Measurements from ENCODE around the gene ACSM2B.
"Not testable (repeated sequence)": the region's sequence is repeated elsewhere in the genome, so short reads cannot be mapped to it uniquely, and the experiment has no call there.

Gene ACSM2B

DNA sequence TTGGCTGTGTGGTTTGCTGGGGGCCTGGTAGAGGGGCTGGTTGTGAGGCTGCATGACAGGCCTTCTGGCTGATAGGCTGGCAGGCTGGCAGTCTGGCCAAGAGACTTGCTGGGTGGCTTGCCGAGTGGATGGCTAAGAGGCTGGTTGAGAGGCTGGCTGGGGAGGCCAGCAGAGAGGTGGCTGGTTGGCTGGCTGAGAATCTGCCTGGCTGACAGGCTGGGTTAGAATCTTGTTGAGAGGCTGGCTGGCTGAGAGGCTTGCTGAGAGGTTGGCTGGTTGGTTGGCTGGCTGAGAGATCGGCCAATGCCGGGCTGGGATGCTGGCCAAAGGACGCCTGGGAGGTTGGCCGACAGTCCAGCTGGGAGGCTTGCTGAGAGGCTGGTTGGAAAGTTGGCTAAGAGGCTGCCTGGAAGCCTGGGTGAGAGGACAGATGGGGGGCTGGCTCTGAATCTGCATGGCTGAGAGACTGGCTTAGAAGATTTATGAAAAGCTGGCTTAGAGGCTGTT lies 35.9 kb upstream of the ACSM2B start:
- Histone ChIP-seq H3K36me3 (replicated peaks) (no peaks in the 10 kb centered on the region), H3K4me3 (ENCODE audit: low read depth, low read length) (no peak overlapping the region), H3K27ac (no peak overlapping the region), H3K27me3 (replicated peaks) (no peaks in the 10 kb centered on the region)
- in situ Hi-C loops (cut with HindIII; ENCODE audit: low pct_ligation_motif_present, low sequenced_read_pairs), result no loop called here
- DNase-seq, result no peak
- no peak for TF ChIP-seq CTCF (IDR thresholded peaks at IDR 0.05; ENCODE audit: low read depth, low read length, missing control alignments)

GRCh38 chr16:20611350-20611902 lies 35.3 kb upstream of the ACSM2B start:
- Histone ChIP-seq H3K36me3 (replicated peaks) (no peaks in the 10 kb centered on the region), H3K4me3 (ENCODE audit: low read depth, low read length) (no peak overlapping the region), H3K27me3 (replicated peaks) (no peaks in the 10 kb centered on the region), H3K27ac (no peak overlapping the region)
- no peak for TF ChIP-seq CTCF (IDR thresholded peaks at IDR 0.05; ENCODE audit: low read depth, low read length, missing control alignments)
- in situ Hi-C loops (cut with HindIII; ENCODE audit: low pct_ligation_motif_present, low sequenced_read_pairs), result no loop called here
- DNase-seq, result no peak

- H3K27me3 ChIP-seq (replicated peaks), result no peaks in the 10 kb centered on the region
Observed at GRCh38 chr16:20610892-20611349, 34.8 kb upstream of the ACSM2B start.

GRCh38 chr16:20610211-20610891 lies 34.2 kb upstream of the ACSM2B start:
- Histone ChIP-seq H3K36me3 (replicated peaks) (no peaks in the 10 kb centered on the region), H3K27me3 (replicated peaks) (no peaks in the 10 kb centered on the region), H3K4me3 (ENCODE audit: low read depth, low read length) (no peak overlapping the region), H3K27ac (no peak overlapping the region)
- TF ChIP-seq CTCF (IDR thresholded peaks at IDR 0.05; ENCODE audit: low read depth, low read length, missing control alignments), result no peak
- no peak for DNase-seq
- in situ Hi-C loops (cut with HindIII; ENCODE audit: low pct_ligation_motif_present, low sequenced_read_pairs), result no loop called here

More at GRCh38 chr16:20610892-20611349, 34.8 kb upstream of the ACSM2B start:
- DNase-seq, result no peak
- no peak for TF ChIP-seq CTCF (IDR thresholded peaks at IDR 0.05; ENCODE audit: low read depth, low read length, missing control alignments)
- Histone ChIP-seq H3K4me3 (ENCODE audit: low read depth, low read length) (no peak overlapping the region), H3K27ac (no peak overlapping the region), H3K36me3 (replicated peaks) (no peaks in the 10 kb centered on the region)
- in situ Hi-C loops (cut with HindIII; ENCODE audit: low pct_ligation_motif_present, low sequenced_read_pairs), result no loop called here

DNA sequence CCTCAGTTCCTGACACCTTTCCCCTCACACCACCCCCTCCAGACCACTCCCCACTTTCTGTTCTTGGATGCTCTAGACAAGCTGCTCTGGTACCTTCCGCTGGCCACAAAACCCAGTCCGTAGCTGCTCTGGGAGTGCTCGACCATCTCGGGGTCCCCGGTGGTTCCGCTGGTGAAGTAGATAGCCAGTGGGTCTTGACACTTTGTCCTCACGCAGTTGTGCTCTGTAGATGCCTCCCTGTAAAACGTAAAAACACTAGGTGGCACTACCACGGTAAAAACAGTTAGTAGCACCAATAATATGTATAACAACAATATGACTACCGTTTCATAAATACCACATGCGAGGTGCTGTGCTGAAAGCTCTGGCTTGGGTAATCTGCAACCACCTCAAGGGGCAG lies 26.0 kb upstream of the ACSM2B start:
- H3K27ac ChIP-seq; H3K4me3 ChIP-seq (ENCODE audit: low read depth, low read length); H3K36me3 ChIP-seq (replicated peaks); H3K27me3 ChIP-seq (replicated peaks); DNase-seq; in situ Hi-C loops (cut with HindIII; ENCODE audit: low pct_ligation_motif_present, low sequenced_read_pairs): not testable (repeated sequence)

- in situ Hi-C loops (cut with HindIII; ENCODE audit: low pct_ligation_motif_present, low sequenced_read_pairs); H3K27me3 ChIP-seq (replicated peaks); H3K36me3 ChIP-seq (replicated peaks); DNase-seq; H3K4me3 ChIP-seq (ENCODE audit: low read depth, low read length); H3K27ac ChIP-seq: not testable (repeated sequence)
Observed at GRCh38 chr16:20599475-20599874, 23.3 kb upstream of the ACSM2B start.

Measured in brain microvascular endothelial cell (primary cell).